CD1c-positive myeloid dendritic cell (primary cell): Measurements from ENCODE around the gene ACKR4.
"Not testable (repeated sequence)": the region's sequence is repeated elsewhere in the genome, so short reads cannot be mapped to it uniquely, and the experiment has no call there.

ENCODE experiments used
- DNase-seq: peaks from one replicate; pipeline ENCODE4 v3.0.0-alpha.2; 2016; ENCODE audit errors: extremely low spot score

ACKR4 gene

GRCh38 chr3:132594498-132594897 lies 2.6 kb upstream of the ACKR4 start:
- no peak for DNase-seq

GRCh38 chr3:132595014-132595413 lies 2.1 kb upstream of the ACKR4 start:
- peak; percentile 21 for DNase-seq

- no peak for DNase-seq
Measured at GRCh38 chr3:132596326-132596725, 744 bp upstream of the ACKR4 start.

- no peak for DNase-seq
Measured at GRCh38 chr3:132597660-132598059, 590 bp downstream of the ACKR4 start.

DNA sequence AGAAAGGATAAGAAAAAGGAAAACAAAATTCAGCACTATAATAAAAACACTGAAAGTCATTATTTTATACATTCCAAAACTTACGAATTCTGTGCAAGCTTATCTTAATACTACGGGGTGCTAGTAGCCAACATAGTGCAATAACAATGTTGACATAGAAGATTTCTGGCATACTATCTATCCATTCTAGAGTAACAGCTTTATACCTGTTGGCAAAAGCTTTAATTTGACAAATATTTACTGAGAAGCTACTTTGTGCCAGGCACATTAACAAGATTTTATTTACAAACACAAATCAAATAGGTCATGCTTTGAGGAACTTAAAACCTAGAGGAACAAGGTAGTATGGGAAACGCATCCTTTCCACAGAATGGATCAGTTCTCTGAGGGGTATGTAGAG lies 1.1 kb downstream of the ACKR4 start:
- no peak for DNase-seq

DNA sequence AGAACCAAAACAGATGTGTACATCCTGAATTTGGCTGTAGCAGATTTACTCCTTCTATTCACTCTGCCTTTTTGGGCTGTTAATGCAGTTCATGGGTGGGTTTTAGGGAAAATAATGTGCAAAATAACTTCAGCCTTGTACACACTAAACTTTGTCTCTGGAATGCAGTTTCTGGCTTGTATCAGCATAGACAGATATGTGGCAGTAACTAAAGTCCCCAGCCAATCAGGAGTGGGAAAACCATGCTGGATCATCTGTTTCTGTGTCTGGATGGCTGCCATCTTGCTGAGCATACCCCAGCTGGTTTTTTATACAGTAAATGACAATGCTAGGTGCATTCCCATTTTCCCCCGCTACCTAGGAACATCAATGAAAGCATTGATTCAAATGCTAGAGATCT lies 3.5 kb downstream of the ACKR4 start:
- DNase-seq, result not testable (repeated sequence)

DNA sequence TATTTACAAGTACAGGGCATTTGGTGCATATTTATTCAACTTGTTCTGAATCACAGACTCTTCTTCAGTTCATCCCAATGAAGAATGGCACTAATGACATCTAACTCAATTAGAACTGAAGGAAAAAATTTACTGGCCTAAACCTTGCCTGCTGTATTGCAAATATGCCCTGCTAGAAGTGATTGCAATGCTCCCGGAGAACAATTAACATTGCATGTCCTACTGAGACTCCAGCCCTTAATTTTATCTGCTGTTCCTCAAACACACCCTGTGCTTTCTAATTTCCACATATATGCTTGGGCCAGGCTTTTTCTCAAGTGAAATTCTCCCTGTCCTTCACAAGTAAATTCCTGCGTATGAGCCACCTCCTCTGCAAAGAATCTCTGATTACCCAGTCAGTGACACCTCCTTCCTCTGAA lies 8.3 kb downstream of the ACKR4 start:
- DNase-seq, result no peak

GRCh38 chr3:132606085-132606484 lies 9.0 kb downstream of the ACKR4 start:
- no peak for DNase-seq

- DNase-seq, result not testable (repeated sequence)
Measured at GRCh38 chr3:132606620-132607019, 9.6 kb downstream of the ACKR4 start.

- not testable (repeated sequence) for DNase-seq
Measured at GRCh38 chr3:132615301-132615700, 18.2 kb downstream of the ACKR4 start.

GRCh38 chr3:132615881-132616280 lies 18.8 kb downstream of the ACKR4 start:
- DNase-seq, result no peak

DNA sequence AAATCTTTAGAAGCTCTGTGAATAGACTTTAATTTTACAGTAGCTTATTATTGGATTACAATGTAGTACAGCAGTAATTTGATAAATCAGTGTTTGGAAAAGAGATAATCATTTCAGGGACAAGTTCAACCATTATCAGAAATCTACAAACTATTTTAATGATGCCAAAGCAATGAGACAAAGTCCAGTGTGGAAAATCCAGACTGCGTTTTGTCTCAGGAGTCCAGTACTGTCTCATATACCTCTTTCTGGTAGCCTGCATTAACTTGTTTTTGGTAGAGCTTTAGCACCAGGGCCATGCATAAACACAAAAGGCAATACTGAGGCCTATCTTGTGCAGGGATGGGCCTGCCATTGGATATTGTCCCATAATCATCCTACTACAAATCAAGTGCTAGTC lies 19.7 kb downstream of the ACKR4 start:
- no peak for DNase-seq

- DNase-seq, result no peak
Measured at GRCh38 chr3:132622148-132622547, 25.1 kb downstream of the ACKR4 start.

GRCh38 chr3:132622761-132623160 lies 25.7 kb downstream of the ACKR4 start:
- DNase-seq, result no peak

DNA sequence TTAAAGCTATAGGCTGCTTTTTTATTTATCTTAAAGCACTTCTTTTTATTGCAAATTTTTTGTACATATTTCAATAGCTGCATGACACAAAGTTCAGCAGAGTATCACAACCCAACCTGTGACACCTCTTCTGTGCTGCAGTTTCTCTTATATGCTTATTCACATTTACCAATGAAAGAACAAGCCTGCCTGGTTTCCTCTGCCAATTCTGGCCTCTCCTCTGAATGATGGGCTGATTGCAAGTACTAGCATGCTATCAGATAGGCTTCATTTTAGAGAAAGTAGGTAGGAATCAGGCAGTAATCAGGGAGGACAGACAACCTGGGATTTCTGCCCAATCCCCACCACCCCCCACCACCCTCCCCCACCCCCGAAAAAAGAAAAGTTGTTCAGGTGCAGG lies 26.6 kb downstream of the ACKR4 start:
- DNase-seq, result no peak

DNA sequence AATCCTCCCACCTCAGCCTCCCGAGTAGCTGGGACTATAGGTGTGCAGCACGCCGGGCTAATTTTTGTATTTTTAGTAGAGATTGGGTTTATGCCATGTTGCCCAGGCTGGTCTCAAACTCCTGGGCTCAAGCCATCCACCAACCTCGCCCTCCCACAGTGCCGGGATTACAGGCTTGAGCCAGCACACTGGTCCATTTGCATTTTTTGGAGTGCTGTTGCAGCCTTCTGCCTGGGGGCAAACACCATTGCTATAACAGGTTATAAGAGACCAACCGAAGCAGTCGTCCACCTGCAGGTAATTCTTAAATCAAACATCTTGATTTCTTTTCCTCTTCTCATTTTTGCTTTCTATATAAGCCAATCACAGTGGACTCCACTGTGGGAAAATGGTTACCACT lies 27.7 kb downstream of the ACKR4 start:
- DNase-seq, result no peak

- DNase-seq, result no peak
Measured at GRCh38 chr3:132625613-132626012, 28.5 kb downstream of the ACKR4 start.

- no peak for DNase-seq
Measured at GRCh38 chr3:132626955-132627354, 29.9 kb downstream of the ACKR4 start.

- no peak for DNase-seq
Measured at GRCh38 chr3:132628157-132628556, 31.1 kb downstream of the ACKR4 start.

DNA sequence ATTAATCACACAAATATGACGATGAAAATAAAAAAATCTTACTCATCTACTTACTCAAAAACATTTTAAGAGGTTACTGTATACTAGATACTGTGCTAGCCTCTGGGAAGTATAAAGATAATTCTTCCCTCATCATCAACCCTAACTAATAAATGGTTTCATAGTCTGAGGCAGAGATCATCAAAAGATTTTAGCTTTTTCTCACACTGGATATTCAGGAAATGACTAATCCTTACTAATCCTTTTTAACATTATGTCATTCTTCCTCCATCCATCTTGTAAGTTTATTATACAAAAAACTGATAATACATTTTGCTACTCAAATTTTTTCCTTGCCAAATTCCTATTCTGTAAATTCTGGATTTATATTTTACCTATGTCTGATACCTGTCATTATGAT lies 32.9 kb downstream of the ACKR4 start:
- no peak for DNase-seq

- DNase-seq, result no peak
Measured at GRCh38 chr3:132630612-132631011, 33.5 kb downstream of the ACKR4 start.

- no peak for DNase-seq
Measured at GRCh38 chr3:132635052-132635451, 38.0 kb downstream of the ACKR4 start.

GRCh38 chr3:132637590-132637989 lies 40.5 kb downstream of the ACKR4 start:
- DNase-seq, result no peak

- no peak for DNase-seq
Measured at GRCh38 chr3:132638706-132639105, 41.6 kb downstream of the ACKR4 start.

DNA sequence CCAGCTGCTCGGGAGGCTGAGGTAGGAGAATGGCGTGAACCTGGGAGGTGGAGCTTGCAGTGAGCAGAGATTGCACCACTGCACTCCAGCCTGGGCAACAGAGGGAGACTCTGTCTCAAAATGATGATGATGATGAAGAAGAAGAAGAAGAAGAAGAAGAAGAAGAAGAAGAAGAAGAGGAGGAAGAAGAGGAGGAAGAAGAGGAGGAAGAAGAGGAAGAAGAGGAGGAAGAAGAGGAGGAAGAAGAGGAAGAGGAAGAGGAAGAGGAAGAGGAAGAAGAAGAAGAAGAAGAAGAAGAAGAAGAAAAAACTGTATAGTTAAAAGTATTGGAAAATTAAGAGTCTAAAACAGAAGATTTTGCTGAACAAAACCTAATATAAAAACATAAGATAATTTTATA lies 44.4 kb downstream of the ACKR4 start:
- DNase-seq, result not testable (repeated sequence)
